HG02798 (cell line): Measurements from ENCODE around the gene PJA1.

ENCODE experiments used
- ATAC-seq: cut with Tn5 transposase; IDR thresholded peaks from one replicate; pipeline ENCODE4 v1.9.1; 2021; ENCODE audit warnings: mild to moderate bottlenecking; ENCODE audit not compliant: unreplicated experiment, poor library complexity

PJA1 gene

GRCh38 chrX:69165087-69165651 lies at the start of gene PJA1:
Gene PJA1 (minus strand): TSS chrX:69165453. CDS start chrX:69163073, 2,380 bp downstream.
- ATAC-seq = peak; percentile 97

- no peak for ATAC-seq
These were observed 49.2 kb upstream of the PJA1 start for GRCh38 chrX:69214463-69214862.

GRCh38 chrX:69211701-69212100 lies 46.4 kb upstream of the PJA1 start:
- no peak for ATAC-seq

GRCh38 chrX:69210581-69210980 lies 45.3 kb upstream of the PJA1 start:
- no peak for ATAC-seq

GRCh38 chrX:69207216-69207615 lies 42.0 kb upstream of the PJA1 start:
- no peak for ATAC-seq

GRCh38 chrX:69203638-69204037 lies 38.4 kb upstream of the PJA1 start:
- ATAC-seq = no peak

- no peak for ATAC-seq
These were observed 32.4 kb upstream of the PJA1 start for GRCh38 chrX:69197690-69198089.

GRCh38 chrX:69196666-69197065 lies 31.4 kb upstream of the PJA1 start:
- ATAC-seq = no peak

GRCh38 chrX:69195810-69196209 lies 30.6 kb upstream of the PJA1 start:
- ATAC-seq = no peak

GRCh38 chrX:69195192-69195591 lies 29.9 kb upstream of the PJA1 start:
- ATAC-seq = no peak

- ATAC-seq = no peak
These were observed 27.4 kb upstream of the PJA1 start for GRCh38 chrX:69192603-69193002.

GRCh38 chrX:69189576-69190371 lies 24.5 kb upstream of the PJA1 start:
- ATAC-seq = no peak

- no peak for ATAC-seq
These were observed 21.4 kb upstream of the PJA1 start for GRCh38 chrX:69186651-69187050.

GRCh38 chrX:69185886-69186285 lies 20.6 kb upstream of the PJA1 start:
- ATAC-seq = no peak

- no peak for ATAC-seq
These were observed 19.9 kb upstream of the PJA1 start for GRCh38 chrX:69185141-69185540.

- no peak for ATAC-seq
These were observed 17.6 kb upstream of the PJA1 start for GRCh38 chrX:69182818-69183380.

GRCh38 chrX:69179380-69179911 lies 14.2 kb upstream of the PJA1 start:
- no peak for ATAC-seq

GRCh38 chrX:69178592-69178991 lies 13.3 kb upstream of the PJA1 start:
- ATAC-seq = no peak

GRCh38 chrX:69177511-69178162 lies 12.4 kb upstream of the PJA1 start:
- ATAC-seq = no peak

GRCh38 chrX:69176053-69176452 lies 10.8 kb upstream of the PJA1 start:
- ATAC-seq = no peak

- ATAC-seq = no peak
These were observed 8.7 kb upstream of the PJA1 start for GRCh38 chrX:69173906-69174305.
